GM13976 (cell line): Measurements from ENCODE around the gene SPHK1.

Source experiments
- DNase-seq: peaks from one replicate; pipeline ENCODE4 v3.0.0; 2012; ENCODE audit warnings: low spot score
- in situ Hi-C: fragments of 300-500 bp; cut with MboI; formaldehyde crosslinking; loops from one replicate; pipeline ENCODE4 v1.12.0; 2022; ENCODE audit warnings: low sequenced_read_pairs, mixed read lengths, inconsistent platforms; ENCODE audit not compliant: unreplicated experiment
- TF ChIP-seq, protein P1 (sequence below): IDR thresholded peaks from 2 replicates; pipeline ENCODE4 v1.5.1; 2012; ENCODE audit warnings: borderline replicate concordance, mild to moderate bottlenecking; ENCODE audit not compliant: insufficient read depth; ENCODE audit errors: extremely low read depth, missing control alignments, control extremely low read depth

The SPHK1 gene

DNA sequence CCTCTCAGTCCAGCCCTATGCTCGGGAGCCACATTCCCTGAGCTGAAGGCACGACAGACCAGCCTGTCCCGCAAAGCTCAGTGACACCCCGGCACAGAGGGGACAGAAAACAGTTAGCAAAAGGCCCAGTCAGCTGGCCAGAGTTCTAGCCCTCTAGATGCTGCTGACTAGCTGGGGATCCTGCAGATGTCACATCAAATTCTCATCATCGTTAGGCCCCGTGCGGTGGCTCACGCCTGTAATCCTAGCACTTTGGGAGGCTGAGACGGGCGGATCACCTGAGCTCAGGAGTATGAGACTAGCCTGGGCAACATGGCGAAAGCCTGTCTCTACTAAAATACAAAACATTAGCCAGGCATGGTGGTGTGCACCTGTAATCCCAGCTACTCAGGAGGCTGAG is 51.3 kb downstream of the SPHK1 start:
- no peak for DNase-seq
- TF ChIP-seq, protein P1, sequence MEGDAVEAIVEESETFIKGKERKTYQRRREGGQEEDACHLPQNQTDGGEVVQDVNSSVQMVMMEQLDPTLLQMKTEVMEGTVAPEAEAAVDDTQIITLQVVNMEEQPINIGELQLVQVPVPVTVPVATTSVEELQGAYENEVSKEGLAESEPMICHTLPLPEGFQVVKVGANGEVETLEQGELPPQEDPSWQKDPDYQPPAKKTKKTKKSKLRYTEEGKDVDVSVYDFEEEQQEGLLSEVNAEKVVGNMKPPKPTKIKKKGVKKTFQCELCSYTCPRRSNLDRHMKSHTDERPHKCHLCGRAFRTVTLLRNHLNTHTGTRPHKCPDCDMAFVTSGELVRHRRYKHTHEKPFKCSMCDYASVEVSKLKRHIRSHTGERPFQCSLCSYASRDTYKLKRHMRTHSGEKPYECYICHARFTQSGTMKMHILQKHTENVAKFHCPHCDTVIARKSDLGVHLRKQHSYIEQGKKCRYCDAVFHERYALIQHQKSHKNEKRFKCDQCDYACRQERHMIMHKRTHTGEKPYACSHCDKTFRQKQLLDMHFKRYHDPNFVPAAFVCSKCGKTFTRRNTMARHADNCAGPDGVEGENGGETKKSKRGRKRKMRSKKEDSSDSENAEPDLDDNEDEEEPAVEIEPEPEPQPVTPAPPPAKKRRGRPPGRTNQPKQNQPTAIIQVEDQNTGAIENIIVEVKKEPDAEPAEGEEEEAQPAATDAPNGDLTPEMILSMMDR = no peak
- in situ Hi-C loops = no loop called here
